Mesenchymal stem cell (in vitro differentiated cells and primary cell): ENCODE data around the gene CROCC.
"Not testable (repeated sequence)": the region's sequence is repeated elsewhere in the genome, so short reads cannot be mapped to it uniquely, and the experiment has no call there.

Source experiments
- DNase-seq: peaks from one replicate; pipeline ENCODE4 v3.0.0-alpha.2; 2013
- H2AFZ ChIP-seq: one replicate; pipeline ENCODE4 v1.6.1; 2013; ENCODE audit warnings: low read depth, mild to moderate bottlenecking, control low read depth, inconsistent platforms, low read length, moderate library complexity
- H2AK5ac ChIP-seq: 2 replicates; pipeline ENCODE4 v1.6.1; 2013; ENCODE audit warnings: low read length, moderate library complexity, mild to moderate bottlenecking, inconsistent platforms; ENCODE audit not compliant: severe bottlenecking
- H2BK120ac ChIP-seq: one replicate; pipeline ENCODE4 v1.6.1; 2013; ENCODE audit warnings: low read depth, mild to moderate bottlenecking, inconsistent platforms, low read length, moderate library complexity
- H2BK12ac ChIP-seq, 2 experiments: one replicate each; pipeline ENCODE4 v1.6.1; 2013; ENCODE audit warnings: inconsistent platforms in 2 of 2, low read length in 2 of 2, mild to moderate bottlenecking in 2 of 2, moderate library complexity in 2 of 2, control low read depth in 1 of 2
- H2BK15ac ChIP-seq: one replicate; pipeline ENCODE4 v1.6.1; 2013; ENCODE audit warnings: mild to moderate bottlenecking, low read depth, inconsistent platforms; ENCODE audit not compliant: poor library complexity, severe bottlenecking
- H2BK5ac ChIP-seq: 2 replicates; pipeline ENCODE4 v1.6.1; 2013; ENCODE audit warnings: low read depth, mild to moderate bottlenecking, low read length, control low read depth, inconsistent platforms; ENCODE audit not compliant: poor library complexity, severe bottlenecking
- H3K14ac ChIP-seq, 2 experiments: one replicate each; pipeline ENCODE4 v1.6.1; 2013; ENCODE audit warnings: inconsistent platforms in 2 of 2, low read length in 2 of 2, control low read depth in 1 of 2, mild to moderate bottlenecking in 1 of 2, moderate library complexity in 1 of 2
- H3K18ac ChIP-seq, 2 experiments: one replicate each; pipeline ENCODE4 v1.6.1; 2013; ENCODE audit warnings: inconsistent platforms in 2 of 2, low read length in 2 of 2, control low read depth in 1 of 2, low read depth in 1 of 2, mild to moderate bottlenecking in 1 of 2
- H3K23ac ChIP-seq, 2 experiments: one replicate each; pipeline ENCODE4 v1.6.1; 2013; ENCODE audit warnings: inconsistent platforms in 2 of 2, low read length in 2 of 2, mild to moderate bottlenecking in 2 of 2, moderate library complexity in 2 of 2, control low read depth in 1 of 2
- H3K27ac ChIP-seq: 2 replicates; pipeline ENCODE4 v1.5.1; 2013; ENCODE audit warnings: mild to moderate bottlenecking, moderate library complexity, low read length, control low read depth, inconsistent platforms; ENCODE audit not compliant: poor library complexity, severe bottlenecking
- H3K27me3 ChIP-seq, 2 experiments: 2 replicates each; pipeline versions ENCODE4 v1.6.1 to v1.7.0; 2013; ENCODE audit warnings: low read length in 2 of 2, mild to moderate bottlenecking in 2 of 2, moderate library complexity in 2 of 2, control low read depth in 1 of 2, inconsistent platforms in 1 of 2; ENCODE audit not compliant: control insufficient read depth in 1 of 2, insufficient read depth in 1 of 2
- H3K36me3 ChIP-seq, 2 experiments: 2 replicates each; pipeline versions ENCODE4 v1.6.1 to v1.7.0; 2013; ENCODE audit warnings: low read length in 2 of 2, control low read depth in 1 of 2, inconsistent platforms in 1 of 2, low read depth in 1 of 2, mild to moderate bottlenecking in 1 of 2; ENCODE audit not compliant: insufficient read depth in 2 of 2, control insufficient read depth in 1 of 2
- H3K4ac ChIP-seq, 2 experiments: one replicate each; pipeline ENCODE4 v1.6.1; 2013; ENCODE audit warnings: inconsistent platforms in 2 of 2, low read length in 2 of 2, mild to moderate bottlenecking in 2 of 2, moderate library complexity in 2 of 2, control low read depth in 1 of 2, low read depth in 1 of 2
- H3K4me1 ChIP-seq: 2 replicates; pipeline ENCODE4 v1.6.1; 2013; ENCODE audit warnings: low read depth, low read length, control low read depth; ENCODE audit not compliant: control insufficient read depth, insufficient read depth
- H3K4me2 ChIP-seq: 2 replicates; pipeline ENCODE4 v1.6.1; 2013; ENCODE audit warnings: low read length, mild to moderate bottlenecking, inconsistent platforms; ENCODE audit not compliant: poor library complexity, severe bottlenecking
- H3K4me3 ChIP-seq, 2 experiments: 2 replicates each; pipeline versions ENCODE4 v1.5.1 to v1.7.0; 2013; ENCODE audit warnings: low read length in 2 of 2, mild to moderate bottlenecking in 2 of 2, control low read depth in 1 of 2, low read depth in 1 of 2; ENCODE audit not compliant: insufficient read depth in 1 of 2
- H3K79me1 ChIP-seq: replicated peaks from 2 replicates; pipeline ENCODE4 v1.6.1; 2013; ENCODE audit warnings: mild to moderate bottlenecking, control low read depth, low read length, inconsistent platforms; ENCODE audit not compliant: poor library complexity, severe bottlenecking
- H3K9ac ChIP-seq: 2 replicates; pipeline ENCODE4 v1.7.0; 2013; ENCODE audit warnings: mild to moderate bottlenecking, low read length, moderate library complexity
- H3K9me3 ChIP-seq: 2 replicates; pipeline ENCODE4 v1.7.0; 2013; ENCODE audit warnings: mild to moderate bottlenecking, low read length; ENCODE audit not compliant: control insufficient read depth
- H4K8ac ChIP-seq: one replicate; pipeline ENCODE4 v1.6.1; 2013; ENCODE audit warnings: inconsistent platforms, mild to moderate bottlenecking, low read length, moderate library complexity
- H4K91ac ChIP-seq: one replicate; pipeline ENCODE4 v1.6.1; 2013; ENCODE audit warnings: mild to moderate bottlenecking, low read length, inconsistent platforms
- WGBS: methylation state at CpG from one replicate; pipeline ENCODE4 v1.1.7; 2013; ENCODE audit warnings: mixed read lengths; 5-methylcytosine and 5-hydroxymethylcytosine counted together

CROCC gene

GRCh38 chr1:16929146-16930041 is 7.7 kb downstream of the CROCC start:
- H3K4me2 ChIP-seq, H3K4me3 ChIP-seq, H3K79me1 ChIP-seq, H2BK5ac ChIP-seq, H3K23ac ChIP-seq, H3K27me3 ChIP-seq, H2AK5ac ChIP-seq, H2BK15ac ChIP-seq, H3K14ac ChIP-seq, H4K8ac ChIP-seq, H3K9me3 ChIP-seq, H3K4me1 ChIP-seq, H3K9ac ChIP-seq, H3K18ac ChIP-seq, DNase-seq, H2BK12ac ChIP-seq, H3K4ac ChIP-seq, H2AFZ ChIP-seq, H3K27ac ChIP-seq, H2BK120ac ChIP-seq: not testable (repeated sequence)
- 90% methylated on average over 24 of the region's 24 CpGs for WGBS
- H4K91ac ChIP-seq, result peak overlapping the region; percentile 18
- H3K36me3 ChIP-seq, result peaks cover 6 to 15% of the 10 kb centered on the region in 2 experiments

- not testable (repeated sequence) for H4K91ac ChIP-seq, H3K23ac ChIP-seq, H2BK5ac ChIP-seq, H3K4ac ChIP-seq, H4K8ac ChIP-seq, H2BK12ac ChIP-seq, H3K4me1 ChIP-seq, H2AFZ ChIP-seq, H2BK15ac ChIP-seq, H3K18ac ChIP-seq, H3K4me2 ChIP-seq, H3K9ac ChIP-seq, H3K79me1 ChIP-seq, H3K14ac ChIP-seq, H2BK120ac ChIP-seq, H3K4me3 ChIP-seq, H2AK5ac ChIP-seq, H3K9me3 ChIP-seq, H3K27me3 ChIP-seq, H3K27ac ChIP-seq, DNase-seq
- H3K36me3 ChIP-seq, result peaks cover 6 to 16% of the 10 kb centered on the region in 2 experiments
- WGBS, result 90% methylated on average over 15 of the region's 18 CpGs
Observed at GRCh38 chr1:16931206-16931934, 9.6 kb downstream of the CROCC start.

GRCh38 chr1:16933945-16934344 is 12.2 kb downstream of the CROCC start:
- not testable (repeated sequence) for H2BK120ac ChIP-seq, H3K27ac ChIP-seq, H4K91ac ChIP-seq, H3K4me3 ChIP-seq, DNase-seq, H3K79me1 ChIP-seq, H2BK15ac ChIP-seq, H3K4ac ChIP-seq, H2AFZ ChIP-seq, H2BK5ac ChIP-seq, H3K23ac ChIP-seq, H3K14ac ChIP-seq, H2BK12ac ChIP-seq, H3K4me2 ChIP-seq, H3K4me1 ChIP-seq, H3K9me3 ChIP-seq, H2AK5ac ChIP-seq, H3K27me3 ChIP-seq, H4K8ac ChIP-seq, H3K18ac ChIP-seq, H3K9ac ChIP-seq
- peaks cover 13 to 32% of the 10 kb centered on the region in 2 experiments for H3K36me3 ChIP-seq

- not testable (repeated sequence) for H3K79me1 ChIP-seq, H4K91ac ChIP-seq, H3K4ac ChIP-seq, H3K18ac ChIP-seq, H2AK5ac ChIP-seq, H3K9me3 ChIP-seq, H3K27me3 ChIP-seq, H2AFZ ChIP-seq, H3K4me2 ChIP-seq, H2BK5ac ChIP-seq, H3K27ac ChIP-seq, H3K4me3 ChIP-seq, H3K4me1 ChIP-seq, H2BK12ac ChIP-seq, H2BK15ac ChIP-seq, H4K8ac ChIP-seq, H2BK120ac ChIP-seq, DNase-seq, H3K23ac ChIP-seq, H3K9ac ChIP-seq, H3K14ac ChIP-seq
- H3K36me3 ChIP-seq, result peaks cover 7 to 25% of the 10 kb centered on the region in 2 experiments
- WGBS, result 95% methylated on average over 16 of the region's 16 CpGs
Observed at GRCh38 chr1:16936580-16936979, 14.8 kb downstream of the CROCC start.
